GM19025 (cell line): ENCODE data around the gene YWHAH.

Source experiments
- ATAC-seq: cut with Tn5 transposase; IDR thresholded peaks from one replicate; pipeline ENCODE4 v1.9.1; 2021; ENCODE audit warnings: mild to moderate bottlenecking, low read depth, moderate library complexity; ENCODE audit not compliant: unreplicated experiment

YWHAH gene

DNA sequence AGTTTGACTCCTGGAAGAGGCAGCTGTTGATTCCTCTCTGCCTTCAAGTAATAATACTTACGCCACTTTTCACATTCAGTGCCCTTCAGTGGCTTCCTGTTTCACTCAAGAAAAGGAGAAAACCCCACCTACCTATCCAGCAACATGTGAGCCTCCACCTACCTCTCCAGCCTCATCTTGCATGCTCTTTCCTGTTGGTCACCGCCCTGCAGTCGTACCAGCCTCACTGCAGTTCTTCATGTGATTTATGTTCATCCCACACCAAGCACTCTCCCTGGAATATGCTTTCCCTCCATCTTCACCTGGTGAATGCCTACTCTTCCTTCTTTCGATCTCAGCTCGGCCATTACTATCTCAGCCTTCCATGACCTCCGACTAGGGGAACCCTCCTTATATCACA lies 21.8 kb upstream of the YWHAH start:
- no peak for ATAC-seq

DNA sequence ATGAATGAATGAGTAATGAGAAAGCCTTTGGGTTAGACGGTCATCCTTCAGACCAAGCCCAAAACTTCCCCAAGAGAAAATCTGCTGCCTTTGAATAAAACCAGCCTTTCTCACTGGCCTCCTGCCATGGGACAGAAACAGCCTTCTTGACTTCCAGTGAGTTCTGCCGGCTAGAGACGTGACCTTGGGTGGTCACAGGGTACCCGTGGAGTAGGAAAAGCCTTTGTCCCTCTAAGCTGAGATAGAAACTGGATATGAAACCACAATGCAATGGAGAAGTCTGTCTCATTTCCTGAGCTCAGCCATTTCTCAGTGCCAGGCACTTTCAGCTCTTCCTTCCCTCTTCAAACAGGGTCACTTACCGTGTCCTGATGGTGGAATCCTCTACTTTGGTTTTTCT lies 21.2 kb upstream of the YWHAH start:
- no peak for ATAC-seq

DNA sequence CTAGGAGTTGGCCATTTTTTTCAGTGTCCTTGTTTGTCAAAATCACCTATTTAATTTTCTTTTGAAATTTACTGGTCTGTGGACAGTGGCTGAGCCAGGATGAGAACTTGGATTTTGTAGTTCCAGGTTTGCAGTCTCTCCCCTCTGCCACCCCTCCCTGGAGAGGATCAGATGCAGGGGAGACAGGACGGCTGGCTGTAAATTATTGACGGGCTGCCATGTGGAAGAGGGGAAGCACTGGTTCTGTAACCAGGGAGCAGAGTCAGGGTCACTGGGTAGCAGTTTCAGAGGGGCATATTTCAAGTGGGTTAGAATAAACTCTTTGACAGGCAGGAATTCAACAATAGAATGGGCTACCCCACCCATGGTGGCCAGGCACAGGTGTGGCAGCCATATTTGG lies 20.6 kb upstream of the YWHAH start:
- ATAC-seq, result no peak

DNA sequence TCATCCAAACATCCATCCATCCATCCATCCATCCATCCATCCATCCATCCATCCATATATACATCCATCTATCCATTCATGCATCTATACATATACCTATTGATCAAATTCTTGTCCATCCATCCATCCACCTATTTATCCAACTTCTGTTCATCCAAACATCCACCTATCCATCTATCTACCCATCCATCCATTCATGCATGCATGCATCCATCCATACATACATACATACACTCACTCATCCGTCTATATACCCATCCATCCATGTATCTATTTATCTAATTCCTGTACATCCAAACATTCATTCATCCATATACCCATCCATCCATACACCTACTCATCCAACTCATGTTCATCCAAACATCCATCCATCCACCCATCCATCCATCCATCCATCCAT lies 19.3 kb upstream of the YWHAH start:
- ATAC-seq, result no peak

DNA sequence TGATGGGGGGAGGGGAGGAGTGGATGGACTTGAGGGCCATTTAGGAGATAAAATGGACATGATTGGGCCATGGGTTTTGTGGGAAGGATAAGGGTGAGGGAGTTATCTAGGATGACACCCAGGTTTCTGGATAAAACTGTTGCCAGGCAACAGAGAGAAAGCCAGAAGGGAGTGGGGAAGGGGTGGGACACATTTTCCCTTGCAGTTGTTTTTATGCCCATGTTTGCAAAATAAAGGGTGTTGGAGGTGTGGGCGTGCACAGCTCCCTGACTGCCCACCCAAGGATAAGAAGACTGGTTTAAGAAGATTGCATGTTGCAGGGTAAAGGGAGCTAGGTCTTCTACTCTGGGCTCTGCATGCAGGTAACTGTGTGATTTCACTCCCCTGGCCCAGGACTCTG lies 18.3 kb upstream of the YWHAH start:
- ATAC-seq, result no peak

DNA sequence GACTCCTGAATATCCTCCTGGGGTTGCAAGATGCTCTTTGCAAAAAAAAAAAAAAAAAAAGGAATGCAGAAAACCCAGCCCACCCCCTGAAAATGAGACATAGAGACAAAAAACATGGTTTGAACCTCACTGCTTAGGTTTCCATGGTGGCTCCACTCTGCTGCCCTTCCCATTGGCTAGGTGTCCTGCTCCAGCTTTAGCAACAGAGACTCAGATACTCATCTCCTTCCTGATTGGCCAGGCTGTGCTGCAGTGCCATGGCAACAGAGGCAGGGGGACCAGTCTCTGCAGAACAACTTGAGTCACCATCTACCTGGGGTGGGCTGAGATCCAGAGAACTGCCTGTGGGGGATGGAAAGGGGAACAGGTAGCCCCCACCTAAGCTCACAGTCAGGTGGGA lies 17.4 kb upstream of the YWHAH start:
- no peak for ATAC-seq

DNA sequence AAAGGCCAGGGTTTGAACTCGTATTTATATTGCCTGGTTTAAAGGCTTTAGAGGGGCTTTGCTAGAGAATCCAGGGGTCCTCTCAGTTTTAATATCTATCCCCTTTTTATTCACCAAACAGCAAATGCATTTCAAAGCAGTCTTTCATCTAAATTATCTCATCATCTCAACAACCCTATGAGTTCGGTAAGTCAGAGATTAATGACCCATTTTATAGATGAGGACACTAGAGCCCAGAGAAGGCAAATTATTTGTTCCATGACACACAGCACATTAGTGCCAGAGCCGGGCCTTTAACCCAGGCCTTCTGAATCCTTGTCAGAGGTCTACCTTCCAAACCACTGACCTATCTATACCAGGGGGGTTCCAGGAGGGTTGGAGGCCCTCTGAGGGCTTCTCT lies 16.8 kb upstream of the YWHAH start:
- no peak for ATAC-seq

DNA sequence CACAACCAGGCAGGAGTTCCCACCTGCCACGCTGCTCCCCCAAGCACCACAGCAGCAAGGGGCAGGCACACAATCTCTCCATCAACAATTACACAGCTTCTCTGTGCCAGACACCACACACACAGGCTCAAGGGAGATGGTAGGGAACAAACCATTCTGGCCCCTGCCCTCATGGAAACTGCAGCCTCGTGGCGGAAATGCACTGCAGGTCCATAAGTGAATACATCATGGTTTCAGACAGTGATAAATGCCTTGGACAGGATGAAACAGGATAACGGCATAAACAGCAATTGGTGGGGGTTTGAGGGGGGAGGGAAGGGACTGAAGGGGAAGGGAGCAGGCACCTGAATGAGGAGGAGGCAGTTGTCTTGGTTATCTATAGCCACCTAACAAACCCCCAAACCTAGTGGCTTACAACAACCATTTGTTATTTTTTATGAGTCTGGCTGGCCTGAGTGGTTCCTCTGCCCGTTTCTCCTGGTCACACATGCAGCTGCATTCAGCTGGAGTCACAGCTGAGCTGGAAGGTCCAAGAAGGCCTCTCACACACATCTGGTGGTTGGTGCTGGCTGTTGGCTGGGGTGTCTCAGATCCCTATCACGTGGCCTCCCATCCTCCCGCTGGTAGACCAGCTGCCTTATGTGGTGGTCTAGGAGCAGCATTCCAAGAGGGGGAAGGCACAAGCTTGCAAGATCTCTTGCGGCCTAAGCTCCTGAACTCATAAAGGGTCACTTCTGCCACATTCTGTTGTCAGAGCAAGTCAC lies 15.0 kb upstream of the YWHAH start:
- ATAC-seq, result no peak

DNA sequence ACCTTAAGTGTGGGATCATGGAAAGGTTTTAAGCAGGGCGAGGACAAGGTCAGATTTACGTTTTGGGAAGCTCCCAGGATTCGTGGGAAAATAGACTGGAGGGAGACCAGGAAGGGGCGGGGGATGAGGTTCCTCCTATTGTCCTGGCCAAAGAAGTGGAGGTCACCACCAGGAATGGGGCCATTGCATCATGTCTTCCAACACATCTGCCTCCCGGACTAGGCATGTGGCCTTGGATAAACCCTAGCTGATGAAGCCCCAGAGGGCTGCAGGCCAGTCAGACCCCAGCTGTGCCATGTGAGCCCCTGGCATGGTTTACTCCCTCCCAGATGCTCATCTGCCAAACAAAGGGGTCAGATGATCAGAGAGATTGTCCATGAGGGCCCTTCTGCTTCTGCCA lies 11.5 kb upstream of the YWHAH start:
- no peak for ATAC-seq

DNA sequence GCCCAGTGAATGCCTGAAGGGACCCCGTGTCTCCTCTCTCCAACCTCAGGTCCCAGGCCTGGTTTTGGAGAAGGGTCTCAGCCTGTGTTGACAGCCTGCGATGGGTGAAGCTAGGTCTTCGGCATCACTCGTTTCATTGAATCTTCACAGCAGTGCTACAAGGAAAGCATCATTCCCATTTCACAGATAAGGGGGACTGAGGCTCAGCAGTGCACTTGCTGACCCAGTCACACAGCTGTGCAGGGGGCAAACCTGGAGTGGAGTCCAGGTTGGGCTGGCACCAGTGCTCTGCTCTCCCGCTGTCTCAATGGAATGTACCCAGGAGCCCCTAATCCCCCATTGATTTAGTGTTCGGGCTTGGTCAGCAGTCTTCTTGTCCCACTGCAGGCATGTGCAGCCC lies 10.9 kb upstream of the YWHAH start:
- ATAC-seq, result no peak

DNA sequence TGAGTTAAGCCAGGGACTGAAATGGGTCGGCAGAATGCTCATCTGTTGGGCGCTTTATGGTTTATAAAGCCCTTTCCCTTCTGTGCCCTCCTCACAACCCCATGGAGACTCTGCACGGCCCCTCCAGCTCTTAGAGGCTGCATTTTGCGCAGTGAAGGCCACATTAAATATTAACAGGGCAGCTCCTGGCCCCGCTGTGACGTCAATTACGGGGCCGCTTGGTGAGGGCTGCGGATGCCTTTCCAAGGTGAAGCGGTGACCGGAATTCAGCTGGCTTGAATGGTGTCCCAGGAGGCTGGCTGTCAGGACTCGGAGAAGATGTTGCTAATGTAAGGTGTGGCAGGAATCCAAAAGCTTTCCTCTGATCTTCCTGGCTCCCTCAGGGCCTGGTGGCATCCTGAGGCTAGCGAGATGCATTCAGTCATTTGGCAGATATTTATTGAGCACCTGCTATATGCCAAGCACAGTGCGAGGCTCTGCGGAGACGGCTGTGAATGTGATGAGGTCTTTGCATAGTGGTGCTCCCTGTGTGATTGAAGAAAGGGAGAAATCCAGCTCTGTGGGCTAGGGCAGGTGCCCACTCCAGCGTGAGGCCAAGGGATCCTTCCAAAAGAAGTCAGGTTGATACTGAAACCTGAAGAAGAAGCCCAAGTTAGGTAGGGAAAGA lies 10.4 kb upstream of the YWHAH start:
- ATAC-seq, result no peak

DNA sequence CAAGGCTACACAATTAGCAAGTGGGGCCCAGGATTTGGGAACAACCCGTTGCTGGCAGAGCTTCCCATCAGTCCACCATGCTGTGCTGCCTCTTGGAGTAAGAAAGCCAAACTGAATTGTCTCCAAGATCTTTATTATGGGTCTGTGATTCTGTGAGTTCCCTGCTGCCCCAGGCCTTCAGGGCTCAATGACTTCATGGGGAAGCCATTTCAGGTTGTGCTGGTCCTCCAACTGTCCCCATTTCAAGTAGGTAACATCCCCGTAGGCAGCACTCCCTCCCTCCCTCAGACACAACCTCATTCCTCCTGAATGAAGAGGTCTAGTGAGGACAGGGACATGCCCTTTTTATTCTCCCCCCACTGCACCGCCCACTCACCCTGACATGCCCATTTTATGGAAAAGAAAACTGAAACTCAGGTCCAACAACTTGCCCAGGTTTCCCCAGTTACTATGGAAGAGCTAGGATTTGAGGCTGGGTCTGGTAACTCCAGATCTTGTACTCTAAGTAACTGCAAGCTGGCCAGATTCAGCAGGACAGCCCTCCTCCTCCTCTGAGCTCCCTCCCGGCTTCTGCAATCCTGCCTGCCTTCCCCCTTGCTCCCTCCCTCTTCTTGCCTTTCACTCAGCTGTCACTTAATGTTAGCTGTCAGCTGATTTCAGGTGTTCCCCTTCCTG lies 8.2 kb upstream of the YWHAH start:
- ATAC-seq, result no peak

DNA sequence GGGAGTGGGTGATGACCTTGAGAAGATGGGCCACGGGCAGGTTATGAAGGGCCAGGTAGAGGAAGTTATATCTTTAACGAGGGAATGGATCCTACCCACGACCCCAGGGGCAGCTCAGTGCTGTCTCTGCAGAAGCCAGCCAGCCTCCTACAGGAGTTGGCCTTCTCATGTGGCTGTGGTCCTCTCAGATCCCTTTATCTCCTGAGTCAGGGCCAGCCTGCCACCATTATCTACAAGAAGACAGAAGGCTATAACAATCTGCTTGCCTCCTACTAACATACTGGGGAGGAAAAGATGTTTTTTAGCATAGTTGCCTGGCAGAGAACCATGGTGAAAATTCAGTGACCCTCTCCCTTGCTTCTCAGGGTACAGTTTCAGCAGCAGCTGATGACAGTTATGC lies 7.0 kb upstream of the YWHAH start:
- no peak for ATAC-seq

DNA sequence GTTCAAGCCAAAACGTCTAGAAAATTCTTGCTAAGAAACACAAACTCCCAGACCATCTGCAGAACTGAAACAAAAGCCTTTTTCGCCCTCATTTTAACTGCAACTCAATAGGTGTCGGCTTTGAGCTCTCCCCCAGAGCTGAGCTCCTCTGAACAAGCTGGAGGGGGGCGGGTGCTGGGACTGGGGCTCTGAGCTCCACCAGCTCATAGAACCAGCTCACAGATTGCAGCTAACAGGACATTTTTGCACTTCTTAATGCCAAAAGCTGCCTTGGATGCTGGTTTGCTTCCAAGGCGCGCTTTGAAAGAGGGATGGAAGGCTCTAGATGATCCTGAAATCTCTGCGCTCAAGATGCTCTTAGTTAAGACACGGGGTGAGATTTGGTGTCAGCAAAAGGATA lies 6.0 kb upstream of the YWHAH start:
- ATAC-seq, result no peak

DNA sequence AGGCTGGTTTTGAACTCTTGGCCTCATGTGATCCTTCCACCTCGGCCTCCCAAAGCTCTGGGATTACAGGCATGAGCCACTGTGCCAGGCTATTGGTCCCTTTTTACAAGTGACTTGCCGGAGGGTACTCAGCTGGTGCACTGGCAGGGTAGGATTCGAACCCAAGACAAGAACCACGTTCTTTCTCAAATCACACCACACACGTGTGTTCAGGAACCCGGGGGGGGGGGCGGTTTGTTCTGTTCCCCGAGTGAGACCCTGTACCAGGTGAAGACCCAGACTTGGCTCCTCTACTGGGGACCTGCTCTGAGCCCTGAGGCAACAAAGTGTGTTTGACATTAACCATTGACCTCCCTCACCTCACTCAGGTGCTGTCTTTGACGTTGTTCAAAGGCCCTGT lies 3.8 kb upstream of the YWHAH start:
- ATAC-seq, result no peak

DNA sequence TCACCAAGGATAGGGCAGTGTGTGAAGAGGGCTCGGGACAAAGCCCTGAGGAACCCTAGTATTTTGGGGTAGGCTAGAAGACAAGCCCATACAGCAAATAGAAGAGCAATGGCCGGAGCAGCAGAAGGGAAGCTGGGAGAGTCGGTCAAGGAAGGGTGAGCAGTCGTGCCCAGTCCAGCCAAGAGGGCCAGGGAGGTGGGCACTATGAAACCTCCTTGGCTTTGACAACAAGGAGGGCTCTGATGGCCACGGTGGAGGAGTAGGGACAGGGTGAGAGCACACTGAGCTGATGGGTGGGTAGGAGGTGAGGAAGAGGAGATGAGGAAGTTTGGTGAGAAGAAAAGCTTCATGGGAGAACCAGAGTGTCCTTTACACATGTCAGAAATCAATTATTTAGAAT lies 2.2 kb upstream of the YWHAH start:
- ATAC-seq, result no peak

DNA sequence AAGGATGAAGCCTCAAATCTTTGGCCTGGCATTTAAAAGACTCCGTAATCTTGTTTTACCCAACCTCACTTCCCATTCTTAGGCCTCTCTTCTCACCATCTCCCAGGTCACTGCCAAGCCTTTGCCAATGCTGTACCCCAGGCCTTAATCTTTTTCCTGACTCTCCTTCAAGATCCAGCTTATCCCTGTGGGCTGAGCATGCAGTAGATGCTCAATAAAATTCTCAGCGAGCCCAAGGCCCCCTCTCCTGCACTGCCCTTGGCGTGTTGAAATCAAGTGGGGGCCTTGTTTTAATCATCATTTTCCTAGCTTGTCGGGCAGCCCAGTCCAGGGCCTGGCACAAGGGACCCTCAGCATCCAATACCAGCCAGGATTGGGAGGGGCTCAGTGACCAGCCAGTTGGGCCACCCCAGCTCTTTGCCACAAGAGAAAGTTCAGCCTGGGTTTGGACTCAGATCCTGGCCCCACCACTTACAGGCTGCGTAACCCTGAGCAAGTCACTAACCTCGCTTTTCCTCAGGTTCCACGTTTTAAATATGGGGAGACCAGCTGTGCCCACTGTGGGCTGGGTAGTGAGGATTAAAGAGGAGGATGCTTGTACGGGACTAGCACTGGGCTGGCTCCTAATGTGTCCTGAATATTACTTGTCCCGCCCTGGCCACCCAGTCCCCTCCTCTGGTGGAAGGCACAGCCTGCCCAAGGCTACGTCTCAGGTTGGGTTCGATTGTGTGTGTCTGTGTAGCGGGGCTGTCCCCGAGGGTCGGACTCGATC lies 943 bp upstream of the YWHAH start:
- ATAC-seq, result no peak

DNA sequence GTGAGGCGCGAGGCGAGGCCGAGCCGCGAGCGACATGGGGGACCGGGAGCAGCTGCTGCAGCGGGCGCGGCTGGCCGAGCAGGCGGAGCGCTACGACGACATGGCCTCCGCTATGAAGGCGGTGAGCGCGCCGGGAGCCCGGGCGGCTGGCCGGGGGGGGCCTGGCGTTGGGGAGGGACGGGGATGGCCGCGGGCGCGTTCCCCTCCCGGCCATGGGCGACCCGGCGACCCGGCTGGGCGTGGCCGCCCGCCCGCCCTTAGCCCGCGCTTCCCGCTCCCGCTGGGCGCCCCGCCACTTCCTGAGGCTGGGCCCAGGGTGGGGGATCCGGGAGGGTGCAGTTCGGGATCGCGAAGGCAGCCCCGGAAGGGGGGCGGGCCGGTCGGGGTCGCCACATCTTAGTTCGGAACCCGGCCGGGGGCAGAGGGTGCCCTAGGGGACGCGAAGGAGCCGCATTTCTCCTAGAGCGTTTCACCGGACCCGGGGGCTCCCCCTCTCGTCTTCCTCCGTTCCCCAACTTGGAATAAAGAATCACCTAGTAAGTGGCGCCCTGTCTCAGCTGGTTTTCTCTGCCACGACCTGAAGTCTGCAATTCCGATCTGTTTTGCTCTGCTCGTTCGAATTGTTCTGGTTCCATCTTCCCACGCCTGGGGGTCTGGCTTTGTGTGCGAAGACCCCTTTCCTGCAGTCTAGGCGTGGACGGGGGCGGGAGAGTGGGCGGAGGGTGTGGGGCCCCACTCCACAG lies 536 bp downstream of the YWHAH start:
- peak; percentile 25 for ATAC-seq

DNA sequence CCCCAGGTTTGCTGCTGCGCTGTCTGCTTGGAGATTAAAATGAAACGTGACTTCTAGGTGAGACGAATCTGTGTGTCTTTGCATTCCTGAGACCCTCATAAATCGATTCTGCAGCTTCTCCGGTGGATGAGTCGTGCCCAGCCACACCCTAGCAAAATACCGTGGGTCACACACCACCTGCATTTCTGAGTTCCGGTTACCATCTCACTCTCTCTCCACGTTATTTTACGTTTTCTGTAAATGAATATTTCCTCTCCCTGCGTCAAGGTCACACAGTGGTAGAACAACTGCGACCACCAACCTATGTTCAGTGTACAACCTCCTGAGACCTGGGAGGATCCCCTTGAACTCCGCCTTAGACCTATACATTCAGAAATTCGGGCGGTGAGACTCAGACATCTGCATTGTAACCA lies 1.1 kb downstream of the YWHAH start:
- no peak for ATAC-seq

DNA sequence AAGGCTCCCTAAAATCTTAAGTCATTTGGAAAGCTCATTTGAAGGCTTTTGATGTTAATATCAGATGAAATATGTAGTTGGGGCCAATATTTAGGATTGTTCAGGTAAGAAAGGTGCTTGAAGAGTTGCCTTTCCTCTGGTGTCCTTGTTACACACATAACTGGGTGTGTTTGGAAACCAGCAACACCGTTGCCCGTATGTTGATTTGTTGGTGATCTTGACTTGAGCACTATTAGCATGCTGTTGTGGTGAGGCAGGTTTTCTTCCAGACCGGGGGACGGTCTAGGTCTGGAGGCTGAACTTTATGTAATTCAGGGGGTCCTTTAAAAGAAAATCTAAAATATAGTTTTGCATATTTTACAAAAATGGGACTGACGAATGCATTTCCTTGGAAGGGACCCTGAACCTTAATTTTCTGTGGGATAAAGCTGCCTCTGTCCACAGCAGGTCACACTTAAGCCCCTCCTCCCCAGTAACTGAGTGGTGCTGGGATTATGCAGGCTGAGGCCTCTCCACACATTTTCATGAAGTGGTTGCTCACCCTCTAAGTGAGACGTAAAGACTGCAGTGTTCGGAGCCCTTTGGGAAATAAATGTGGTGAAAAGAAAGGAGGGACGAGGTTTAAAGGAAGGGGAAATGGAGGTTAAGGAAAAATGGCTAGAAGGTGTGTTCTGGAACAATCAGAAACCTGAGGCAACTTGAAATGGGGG lies 1.8 kb downstream of the YWHAH start:
- no peak for ATAC-seq
